Activated naive CD4-positive, alpha-beta T cell treated with anti-CD3 and anti-CD28 coated beads, Interleukin-2, amount 50 U/mL, for 24 hours (primary cell): ENCODE data around the gene LRBA.
A peak's percentile ranks its signal among the peaks of the same experiment; 100 is the strongest.

Source experiments
- H3K27ac Mint-ChIP-seq: one replicate; pipeline ENCODE4 v1.8.0; 2021; ENCODE audit warnings: mild to moderate bottlenecking, mixed read lengths
- H3K27me3 Mint-ChIP-seq: one replicate; pipeline ENCODE4 v1.8.0; 2021; ENCODE audit warnings: mixed read lengths
- H3K36me3 Mint-ChIP-seq: one replicate; pipeline ENCODE4 v1.8.0; 2021; ENCODE audit warnings: mixed read lengths
- H3K4me1 Mint-ChIP-seq: one replicate; pipeline ENCODE4 v1.8.0; 2021; ENCODE audit warnings: mixed read lengths
- H3K4me3 Mint-ChIP-seq: one replicate; pipeline ENCODE4 v1.8.0; 2021; ENCODE audit warnings: mild to moderate bottlenecking, mixed read lengths
- H3K9me3 Mint-ChIP-seq: one replicate; pipeline ENCODE4 v1.8.0; 2021; ENCODE audit warnings: mixed read lengths

Gene LRBA

DNA sequence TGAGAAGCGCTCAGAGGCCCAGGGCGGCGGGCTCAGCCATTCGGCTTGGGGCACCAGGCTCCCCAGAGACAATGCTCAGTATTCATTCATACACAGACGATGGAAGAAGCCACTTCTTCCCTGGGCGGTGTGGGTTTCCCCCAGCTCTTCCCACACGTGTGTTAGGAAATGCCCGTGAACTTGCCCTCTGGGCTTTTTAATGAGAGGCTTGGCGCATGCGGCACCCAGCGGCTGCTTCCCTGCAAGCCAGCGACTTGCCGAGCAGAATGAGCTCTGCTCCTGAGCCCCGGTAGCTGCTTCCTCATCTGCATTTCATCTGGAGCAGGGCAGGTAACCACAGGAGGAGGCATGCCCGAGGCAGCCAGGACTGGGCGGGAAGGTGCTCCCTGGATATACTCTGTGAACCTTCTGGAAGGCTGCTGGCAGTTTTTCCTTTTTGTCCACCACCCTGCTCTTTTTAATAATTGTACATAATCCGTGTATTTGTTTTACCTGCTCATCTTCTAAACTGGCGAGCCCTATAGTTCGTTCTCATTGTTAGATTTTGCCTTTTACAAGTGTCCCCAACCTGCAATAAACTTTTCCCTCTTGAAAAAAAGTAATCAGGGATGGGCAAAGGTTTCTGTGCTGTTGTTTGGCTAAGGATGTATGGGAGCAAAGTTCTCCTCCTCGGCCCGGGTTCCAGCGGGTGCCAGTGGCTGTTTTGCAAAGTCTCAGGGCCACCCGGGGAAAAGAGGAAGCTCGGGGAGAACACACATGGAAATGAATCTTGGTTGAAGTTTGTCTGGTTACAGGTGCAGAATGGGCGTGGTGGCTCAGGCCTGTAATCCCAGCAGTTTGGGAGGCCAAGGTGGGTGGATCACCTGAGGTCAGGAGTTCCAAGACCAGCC is 758.0 kb downstream of the LRBA start:
- Mint-ChIP-seq H3K4me3 (no peak overlapping the region), H3K27me3 (no peaks in the 10 kb centered on the region), H3K36me3 (no peaks in the 10 kb centered on the region), H3K9me3 (no peaks in the 10 kb centered on the region), H3K27ac (no peak overlapping the region), H3K4me1 (no peaks in the 10 kb centered on the region)

- Mint-ChIP-seq H3K36me3 (no peaks in the 10 kb centered on the region), H3K9me3 (no peaks in the 10 kb centered on the region), H3K4me3 (no peak overlapping the region), H3K27me3 (no peaks in the 10 kb centered on the region), H3K27ac (no peak overlapping the region), H3K4me1 (no peaks in the 10 kb centered on the region)
Observed at GRCh38 chr4:150256225-150256620, 758.9 kb downstream of the LRBA start.

GRCh38 chr4:150255610-150256224 is 759.4 kb downstream of the LRBA start:
- Mint-ChIP-seq H3K4me1 (no peaks in the 10 kb centered on the region), H3K4me3 (no peak overlapping the region), H3K9me3 (no peaks in the 10 kb centered on the region), H3K27me3 (no peaks in the 10 kb centered on the region), H3K36me3 (no peaks in the 10 kb centered on the region), H3K27ac (no peak overlapping the region)

- Mint-ChIP-seq H3K4me1 (no peaks in the 10 kb centered on the region), H3K9me3 (no peaks in the 10 kb centered on the region), H3K4me3 (no peak overlapping the region), H3K27ac (no peak overlapping the region), H3K36me3 (no peaks in the 10 kb centered on the region), H3K27me3 (no peaks in the 10 kb centered on the region)
Observed at GRCh38 chr4:150253965-150254630, 761.0 kb downstream of the LRBA start.

- Mint-ChIP-seq H3K9me3 (no peaks in the 10 kb centered on the region), H3K27ac (no peak overlapping the region), H3K4me1 (no peaks in the 10 kb centered on the region), H3K36me3 (no peaks in the 10 kb centered on the region), H3K27me3 (no peaks in the 10 kb centered on the region), H3K4me3 (no peak overlapping the region)
Observed at GRCh38 chr4:150253416-150253815, 761.7 kb downstream of the LRBA start.

DNA sequence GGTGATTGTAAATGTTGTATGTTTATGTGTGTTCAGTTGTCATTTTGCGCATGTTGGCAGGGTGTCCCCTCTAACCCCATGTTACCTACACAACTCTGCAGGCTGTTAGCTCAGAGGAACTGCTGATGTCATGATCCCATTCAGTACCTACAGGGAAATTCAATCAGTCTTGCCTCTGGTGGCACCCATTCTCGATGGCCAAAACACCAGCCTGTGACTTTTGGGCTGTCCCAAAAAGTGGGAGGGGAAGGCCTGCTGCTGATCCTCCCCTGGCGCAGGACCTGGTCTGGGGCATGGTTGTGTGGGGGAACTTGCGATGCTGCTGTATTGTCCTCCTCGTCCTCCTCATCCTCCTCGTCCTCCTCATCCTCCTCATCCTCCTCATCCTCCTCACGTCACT is 762.3 kb downstream of the LRBA start:
- no peak overlapping the region for H3K4me3 Mint-ChIP-seq
- H3K27me3 Mint-ChIP-seq, result no peaks in the 10 kb centered on the region
- no peaks in the 10 kb centered on the region for H3K36me3 Mint-ChIP-seq
- no peaks in the 10 kb centered on the region for H3K4me1 Mint-ChIP-seq
- no peaks in the 10 kb centered on the region for H3K9me3 Mint-ChIP-seq
- H3K27ac Mint-ChIP-seq, result peak overlapping the region; percentile 30

GRCh38 chr4:150252306-150252705 is 762.8 kb downstream of the LRBA start:
- Mint-ChIP-seq H3K4me3 (no peak overlapping the region), H3K9me3 (no peaks in the 10 kb centered on the region), H3K27ac (peak overlapping the region; percentile 30), H3K27me3 (no peaks in the 10 kb centered on the region), H3K36me3 (no peaks in the 10 kb centered on the region), H3K4me1 (no peaks in the 10 kb centered on the region)

DNA sequence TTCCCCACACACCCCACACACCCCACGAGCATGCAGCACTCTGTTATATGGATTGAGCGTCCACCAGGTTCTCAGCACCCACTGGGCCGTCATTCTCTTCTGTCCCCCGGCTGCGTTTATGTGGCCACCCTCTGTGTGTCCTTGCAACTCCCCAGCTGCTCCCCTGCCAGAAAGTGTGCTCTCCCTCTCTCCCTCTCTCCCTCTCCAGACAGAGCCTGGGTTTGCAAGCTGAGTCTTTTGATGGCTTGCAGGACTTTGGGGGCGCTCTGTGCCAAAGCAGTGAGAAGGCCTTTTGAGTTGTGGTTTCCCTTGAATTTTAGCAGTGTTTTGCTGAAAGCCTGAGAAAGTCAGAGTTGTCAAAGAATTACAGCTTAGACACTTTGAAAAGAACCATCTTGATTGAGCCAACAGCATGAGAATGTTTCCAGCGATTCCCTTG is 763.3 kb downstream of the LRBA start:
- peak overlapping the region; percentile 76 for H3K27ac Mint-ChIP-seq
- H3K27me3 Mint-ChIP-seq, result no peaks in the 10 kb centered on the region
- no peak overlapping the region for H3K4me3 Mint-ChIP-seq
- H3K9me3 Mint-ChIP-seq, result no peaks in the 10 kb centered on the region
- no peaks in the 10 kb centered on the region for H3K4me1 Mint-ChIP-seq
- no peaks in the 10 kb centered on the region for H3K36me3 Mint-ChIP-seq

DNA sequence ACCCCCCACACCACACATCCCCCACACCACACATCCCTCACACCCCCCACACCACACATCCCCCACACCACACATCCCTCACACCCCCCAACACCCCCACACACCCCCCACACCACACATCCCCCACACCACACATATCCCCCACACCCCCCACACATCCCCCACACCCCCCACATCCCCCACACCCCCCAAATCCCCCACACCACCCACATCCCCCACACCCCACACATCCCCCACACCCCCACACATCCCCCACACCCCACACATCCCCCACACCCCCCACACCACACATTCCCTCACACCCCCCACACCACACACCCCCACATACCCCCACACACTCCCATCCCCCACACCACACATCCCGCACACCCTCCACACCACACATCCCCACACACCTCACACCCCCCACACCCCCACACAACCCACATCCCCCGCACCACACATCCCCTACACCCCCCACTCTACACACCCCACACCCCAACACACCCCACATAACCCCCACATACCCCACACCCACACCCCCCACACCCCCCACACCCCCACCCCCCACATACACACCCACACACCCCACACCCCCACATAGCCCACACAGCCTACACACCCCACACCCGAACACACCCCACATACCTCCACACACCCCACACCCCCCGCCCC is 764.0 kb downstream of the LRBA start:
- no peaks in the 10 kb centered on the region for H3K27me3 Mint-ChIP-seq
- H3K36me3 Mint-ChIP-seq, result no peaks in the 10 kb centered on the region

GRCh38 chr4:150250293-150250997 is 764.6 kb downstream of the LRBA start:
- no peaks in the 10 kb centered on the region for H3K36me3 Mint-ChIP-seq
- H3K9me3 Mint-ChIP-seq, result no peaks in the 10 kb centered on the region
- no peaks in the 10 kb centered on the region for H3K27me3 Mint-ChIP-seq
- no peak overlapping the region for H3K4me3 Mint-ChIP-seq
- no peak overlapping the region for H3K27ac Mint-ChIP-seq
- H3K4me1 Mint-ChIP-seq, result no peaks in the 10 kb centered on the region

More for the DNA sequence above, 764.0 kb downstream of the LRBA start:
- H3K27ac Mint-ChIP-seq, result no peak overlapping the region
- no peaks in the 10 kb centered on the region for H3K9me3 Mint-ChIP-seq
- no peaks in the 10 kb centered on the region for H3K4me1 Mint-ChIP-seq
- H3K4me3 Mint-ChIP-seq, result no peak overlapping the region

DNA sequence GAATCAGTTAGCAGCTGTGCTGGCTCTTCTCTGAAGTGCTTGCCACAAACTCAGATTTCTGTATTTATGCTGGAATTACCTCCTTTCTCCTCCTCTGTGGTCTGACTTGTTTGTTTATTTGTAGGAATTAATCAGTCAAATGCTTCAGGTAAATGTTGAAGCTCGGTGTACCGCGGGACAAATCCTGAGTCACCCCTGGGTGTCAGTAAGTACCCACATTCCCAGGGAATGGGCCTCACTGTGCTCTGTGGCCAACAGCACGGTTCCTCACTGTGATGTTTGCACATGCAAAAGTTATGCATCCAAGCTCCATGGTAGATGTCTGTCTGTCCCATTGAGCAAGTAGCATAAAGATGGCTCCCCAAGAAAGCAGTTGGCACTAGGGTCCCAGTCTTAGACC is 766.9 kb downstream of the LRBA start:
- no peaks in the 10 kb centered on the region for H3K4me1 Mint-ChIP-seq
- H3K4me3 Mint-ChIP-seq, result no peak overlapping the region
- no peaks in the 10 kb centered on the region for H3K9me3 Mint-ChIP-seq
- no peaks in the 10 kb centered on the region for H3K36me3 Mint-ChIP-seq
- H3K27me3 Mint-ChIP-seq, result no peaks in the 10 kb centered on the region
- no peak overlapping the region for H3K27ac Mint-ChIP-seq

GRCh38 chr4:150247184-150247583 is 767.9 kb downstream of the LRBA start:
- Mint-ChIP-seq H3K4me3 (no peak overlapping the region), H3K27ac (no peak overlapping the region), H3K4me1 (no peaks in the 10 kb centered on the region), H3K27me3 (no peaks in the 10 kb centered on the region), H3K36me3 (no peaks in the 10 kb centered on the region), H3K9me3 (no peaks in the 10 kb centered on the region)

GRCh38 chr4:150244600-150244999 is 770.5 kb downstream of the LRBA start:
- H3K4me3 Mint-ChIP-seq, result no peak overlapping the region
- H3K4me1 Mint-ChIP-seq, result no peaks in the 10 kb centered on the region
- no peaks in the 10 kb centered on the region for H3K27me3 Mint-ChIP-seq
- H3K36me3 Mint-ChIP-seq, result no peaks in the 10 kb centered on the region
- H3K9me3 Mint-ChIP-seq, result no peaks in the 10 kb centered on the region
- no peak overlapping the region for H3K27ac Mint-ChIP-seq

DNA sequence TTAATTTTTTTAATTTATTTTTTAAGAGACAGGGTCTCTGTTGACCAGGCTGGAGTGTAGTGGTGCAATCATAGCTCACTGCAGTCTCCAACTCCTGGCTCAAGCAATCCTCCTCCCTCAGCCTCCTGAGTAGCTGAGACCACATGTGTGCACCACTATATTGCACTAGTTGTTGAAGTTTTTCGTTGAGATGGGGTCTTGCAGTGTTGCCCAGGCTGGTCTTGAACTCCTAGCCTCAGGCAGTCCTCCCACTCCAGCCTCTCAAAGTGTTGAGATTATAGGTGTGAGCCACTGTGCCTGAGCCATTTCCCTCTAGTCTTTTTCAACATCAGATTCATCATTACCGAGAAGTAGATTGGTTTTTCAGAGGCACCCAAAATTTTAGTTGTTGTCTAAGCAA is 771.2 kb downstream of the LRBA start:
- Mint-ChIP-seq H3K27ac (no peak overlapping the region), H3K9me3 (no peaks in the 10 kb centered on the region), H3K4me3 (no peak overlapping the region), H3K27me3 (no peaks in the 10 kb centered on the region), H3K4me1 (no peaks in the 10 kb centered on the region), H3K36me3 (no peaks in the 10 kb centered on the region)

GRCh38 chr4:150242820-150243458 is 772.1 kb downstream of the LRBA start:
- Mint-ChIP-seq H3K9me3 (no peaks in the 10 kb centered on the region), H3K4me1 (no peaks in the 10 kb centered on the region), H3K27me3 (no peaks in the 10 kb centered on the region), H3K27ac (no peak overlapping the region), H3K4me3 (no peak overlapping the region), H3K36me3 (no peaks in the 10 kb centered on the region)
